Activated CD4-positive, alpha-beta memory T cell treated with anti-CD3 and anti-CD28 coated beads, Interleukin-2, amount 10 ng/mL, durations not matched to agents 7 days and 5 days (primary cell): ENCODE data around the gene LPCAT1. TPM values are rescaled to one million over a fixed set of nuclear protein-coding genes. Genes with fewer than 3 reads are reported as not detected.
"Not testable (repeated sequence)": the region's sequence is repeated elsewhere in the genome, so short reads cannot be mapped to it uniquely, and the experiment has no call there.

Experiments
- CTCF ChIA-PET: fragments of 350-600 bp; sonication (Branson Sonifier 250); formaldehyde crosslinking; loops from one replicate; lab custom pipeline; 2021; ENCODE audit warnings: antibody characterized with exemption, inconsistent platforms; lab: Charles Lee
- POLR2A ChIA-PET: fragments of 350-600 bp; sonication (Branson Sonifier 250); formaldehyde crosslinking; loops from one replicate; lab custom pipeline; 2021; ENCODE audit warnings: antibody characterized with exemption; lab: Charles Lee
- DNase-seq: peaks from one replicate; pipeline ENCODE4 v3.0.0-alpha.2; 2020
- H3K27ac Mint-ChIP-seq: one replicate; pipeline ENCODE4 v1.8.0; 2021; ENCODE audit warnings: mild to moderate bottlenecking, mixed read lengths
- H3K27me3 Mint-ChIP-seq: one replicate; pipeline ENCODE4 v1.8.0; 2021; ENCODE audit warnings: mixed read lengths
- H3K36me3 Mint-ChIP-seq: one replicate; pipeline ENCODE4 v1.8.0; 2021; ENCODE audit warnings: low read depth, mixed read lengths
- H3K4me1 Mint-ChIP-seq: one replicate; pipeline ENCODE4 v1.8.0; 2021; ENCODE audit warnings: mixed read lengths
- H3K4me3 Mint-ChIP-seq: one replicate; pipeline ENCODE4 v1.8.0; 2021; ENCODE audit warnings: mild to moderate bottlenecking, mixed read lengths
- H3K9me3 Mint-ChIP-seq: one replicate; pipeline ENCODE4 v1.8.0; 2021; ENCODE audit warnings: mixed read lengths
- total RNA-seq, 2 experiments: library from RNA; stranded (reverse); gene quantifications; one replicate each; pipeline ENCODE4 v1.2.3, GENCODE V29; 2021

Gene LPCAT1
- total RNA-seq, 2 experiments from 2014 or later, result 68.7 to 71.4 TPM

DNA sequence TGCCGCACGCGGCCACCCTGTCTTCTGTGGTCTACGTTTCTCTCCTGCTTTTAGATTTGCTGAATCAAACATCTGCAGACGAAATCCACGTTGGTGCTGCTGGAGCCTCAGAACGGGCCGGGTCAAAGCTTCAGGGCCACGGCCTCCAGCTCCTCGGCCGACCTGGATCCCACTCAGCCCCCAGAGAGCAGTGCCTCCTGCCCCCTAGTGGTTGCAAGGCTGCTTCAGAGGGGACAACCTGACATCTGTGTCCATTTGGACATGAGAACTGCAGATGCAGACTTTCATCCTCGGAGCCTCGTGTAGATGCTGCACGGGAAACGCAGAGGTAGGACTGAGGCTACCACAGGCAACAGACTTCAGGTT is 55.5 kb downstream of the LPCAT1 start:
- H3K9me3 Mint-ChIP-seq, result peaks cover 16% of the 10 kb centered on the region
- H3K4me3 Mint-ChIP-seq, result no peak overlapping the region
- ChIA-PET CTCF (no interaction called here), POLR2A (interaction anchor here (1.4 kb wide), 1 partner anchor 14 kb away, joined by 4 read pairs; no protein-coding TSS in a partner anchor)
- peaks cover 54% of the 10 kb centered on the region for H3K36me3 Mint-ChIP-seq
- no peak for DNase-seq
- H3K4me1 Mint-ChIP-seq, result no peaks in the 10 kb centered on the region
- H3K27ac Mint-ChIP-seq, result no peak overlapping the region
- H3K27me3 Mint-ChIP-seq, result no peaks in the 10 kb centered on the region

DNA sequence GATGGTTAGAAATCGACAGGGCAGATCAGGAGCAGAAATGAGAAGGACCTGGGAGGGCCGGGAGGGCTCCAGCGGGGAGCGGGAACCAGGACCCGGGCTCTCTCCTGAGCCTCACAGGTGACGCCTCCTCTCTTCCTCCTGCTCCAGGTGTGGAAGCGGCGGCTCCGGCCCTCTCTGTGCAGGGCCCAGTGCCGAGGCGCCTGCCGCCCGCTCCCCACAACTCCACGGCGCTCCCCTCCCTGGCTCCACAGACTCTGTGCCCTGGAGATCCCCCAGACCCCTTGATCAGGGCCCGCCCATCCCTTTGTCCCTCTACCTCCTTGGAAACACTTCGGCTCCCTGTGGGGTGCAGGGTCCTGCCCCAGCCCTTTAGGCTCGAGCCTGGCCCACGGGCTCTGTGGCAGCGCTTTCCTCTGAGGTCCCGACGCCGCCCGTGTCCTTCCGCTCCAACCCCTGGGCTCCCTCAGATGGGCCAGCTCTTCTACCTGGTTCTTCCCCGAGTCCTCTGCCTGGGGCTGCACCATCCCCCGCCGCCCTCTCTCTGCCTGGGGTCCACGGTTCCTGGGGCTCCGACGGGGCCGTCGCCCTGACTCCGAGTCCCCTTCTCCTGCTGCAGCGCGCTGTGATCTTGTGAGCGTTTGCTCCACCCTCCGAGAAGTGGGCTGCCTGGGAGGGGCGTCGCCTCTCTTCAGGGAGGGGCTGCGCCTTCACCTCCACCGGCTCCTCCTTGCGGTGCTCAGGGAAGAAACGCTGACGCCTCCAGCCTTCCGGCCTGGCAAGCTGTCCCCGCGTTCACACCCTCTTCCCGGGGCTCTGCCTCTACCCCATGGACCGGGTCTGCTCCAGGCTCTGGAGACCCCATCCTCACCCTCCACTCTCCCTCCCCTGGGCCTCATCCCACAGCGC is 56.2 kb downstream of the LPCAT1 start:
- no peaks in the 10 kb centered on the region for H3K4me1 Mint-ChIP-seq
- no peak overlapping the region for H3K27ac Mint-ChIP-seq
- H3K36me3 Mint-ChIP-seq, result peaks cover 52% of the 10 kb centered on the region
- POLR2A ChIA-PET, result interaction anchor here (1.4 kb wide), 1 partner anchor 15 kb away, joined by 4 read pairs; no protein-coding TSS in a partner anchor
- DNase-seq, result no peak
- no peaks in the 10 kb centered on the region for H3K27me3 Mint-ChIP-seq
- H3K4me3 Mint-ChIP-seq, result no peak overlapping the region
- CTCF ChIA-PET, result no interaction called here
- H3K9me3 Mint-ChIP-seq, result peaks cover 16% of the 10 kb centered on the region

DNA sequence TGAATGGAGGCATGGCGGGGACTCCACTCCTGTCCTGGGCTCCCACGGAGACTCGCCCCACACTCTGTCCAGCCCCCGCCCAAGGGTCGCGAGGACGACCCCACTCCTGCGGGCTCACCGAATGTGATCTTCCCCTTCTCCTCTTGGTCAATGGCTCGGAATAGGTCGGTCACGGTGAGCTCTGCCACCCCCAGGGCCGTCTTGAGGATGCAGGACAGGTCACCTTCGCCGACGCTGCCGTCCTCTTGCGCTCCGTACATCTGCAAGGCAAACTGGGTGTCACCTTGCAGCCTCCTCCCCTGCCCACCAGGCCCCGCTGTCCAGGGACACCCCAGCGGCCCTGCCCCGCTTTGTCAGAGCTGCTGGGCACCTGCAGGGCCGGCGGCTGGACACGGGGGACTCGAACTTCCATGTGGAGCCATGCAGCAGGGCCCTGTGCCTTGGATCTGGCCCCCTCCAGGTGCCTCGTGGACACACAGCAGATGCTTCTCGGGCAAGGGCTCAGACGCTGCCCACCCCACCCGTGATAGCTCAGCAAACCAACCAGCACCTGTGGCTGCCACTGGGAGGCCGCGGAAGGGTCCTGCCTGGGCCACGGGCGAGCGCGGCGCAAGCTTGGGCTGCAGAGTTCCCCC is 57.0 kb downstream of the LPCAT1 start:
- H3K27ac Mint-ChIP-seq, result no peak overlapping the region
- ChIA-PET CTCF (no interaction called here), POLR2A (no interaction called here)
- H3K27me3 Mint-ChIP-seq, result no peaks in the 10 kb centered on the region
- peaks cover 60% of the 10 kb centered on the region for H3K36me3 Mint-ChIP-seq
- no peak overlapping the region for H3K4me3 Mint-ChIP-seq
- peaks cover 16% of the 10 kb centered on the region for H3K9me3 Mint-ChIP-seq
- no peak for DNase-seq
- no peaks in the 10 kb centered on the region for H3K4me1 Mint-ChIP-seq

DNA sequence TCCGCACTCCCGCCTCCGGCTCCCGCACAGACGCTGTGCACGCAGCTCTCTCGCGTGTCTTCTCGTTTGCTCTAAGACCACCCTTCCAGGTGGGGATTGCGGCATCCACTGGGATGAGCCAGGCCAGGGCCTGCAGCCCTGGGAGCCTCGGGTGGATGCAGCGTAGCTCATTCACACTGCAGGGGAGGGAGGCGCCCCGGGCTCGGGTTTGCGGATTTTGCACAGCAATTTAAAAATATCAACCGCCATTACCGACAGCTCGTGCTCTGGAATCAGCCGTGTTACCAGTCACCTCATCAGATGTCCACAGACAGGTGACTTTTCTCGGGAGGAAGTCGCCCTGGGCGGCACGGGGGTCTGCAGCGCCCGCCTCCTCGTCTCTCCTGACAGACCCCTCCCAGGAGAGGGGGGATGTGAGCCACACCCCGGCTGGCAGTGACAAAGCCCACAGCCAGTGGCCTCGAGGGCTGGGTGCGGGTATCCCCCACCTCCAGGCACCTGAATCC is 57.7 kb downstream of the LPCAT1 start:
- Mint-ChIP-seq H3K4me3 (no peak overlapping the region), H3K27ac (no peak overlapping the region), H3K27me3 (no peaks in the 10 kb centered on the region), H3K4me1 (no peaks in the 10 kb centered on the region), H3K9me3 (peaks cover 16% of the 10 kb centered on the region), H3K36me3 (peaks cover 67% of the 10 kb centered on the region)
- no peak for DNase-seq
- ChIA-PET CTCF (no interaction called here), POLR2A (no interaction called here)

DNA sequence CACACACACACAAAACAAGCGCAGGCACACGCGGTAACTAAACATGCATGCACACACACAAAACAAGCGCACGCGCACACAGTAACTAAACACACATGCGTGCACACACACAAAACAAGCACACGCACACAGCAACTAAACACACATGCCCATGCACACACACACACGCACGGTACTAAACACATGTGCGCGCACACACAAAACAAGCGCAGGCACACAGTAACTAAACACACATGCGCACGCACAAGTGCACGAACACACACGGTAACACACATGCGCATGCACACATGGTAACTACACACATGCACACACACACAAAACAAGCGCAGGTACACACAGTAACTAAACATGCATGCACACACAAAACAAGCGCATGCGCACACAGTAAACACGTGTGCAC is 58.6 kb downstream of the LPCAT1 start:
- no peaks in the 10 kb centered on the region for H3K27me3 Mint-ChIP-seq
- no peaks in the 10 kb centered on the region for H3K4me1 Mint-ChIP-seq
- CTCF ChIA-PET, result no interaction called here
- DNase-seq, result no peak
- no peak overlapping the region for H3K27ac Mint-ChIP-seq
- POLR2A ChIA-PET, result no interaction called here
- H3K9me3 Mint-ChIP-seq, result peaks cover 16% of the 10 kb centered on the region
- no peak overlapping the region for H3K4me3 Mint-ChIP-seq
- peaks cover 74% of the 10 kb centered on the region for H3K36me3 Mint-ChIP-seq

DNA sequence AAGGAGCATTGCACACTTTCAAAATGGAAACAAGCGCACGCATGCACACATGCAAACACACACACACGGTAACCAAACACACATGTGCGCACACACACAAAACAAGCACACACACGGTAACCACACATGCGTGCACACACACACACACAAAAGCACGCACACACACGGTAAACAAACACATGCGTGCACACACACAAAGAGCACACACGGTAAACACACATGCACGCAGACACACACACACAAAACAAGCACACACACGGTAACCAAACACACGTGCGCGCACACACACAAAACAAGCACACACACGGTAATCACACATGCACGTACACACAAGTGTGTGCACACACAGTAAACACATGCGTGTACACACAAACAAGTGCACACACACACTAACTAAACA is 59.2 kb downstream of the LPCAT1 start:
- POLR2A ChIA-PET, result no interaction called here
- DNase-seq, result no peak
- no peak overlapping the region for H3K4me3 Mint-ChIP-seq
- H3K27ac Mint-ChIP-seq, result no peak overlapping the region
- H3K9me3 Mint-ChIP-seq, result peaks cover 16% of the 10 kb centered on the region
- no peaks in the 10 kb centered on the region for H3K27me3 Mint-ChIP-seq
- no peaks in the 10 kb centered on the region for H3K4me1 Mint-ChIP-seq
- CTCF ChIA-PET, result no interaction called here
- peaks cover 79% of the 10 kb centered on the region for H3K36me3 Mint-ChIP-seq

GRCh38 chr5:1464096-1464446 is 59.7 kb downstream of the LPCAT1 start:
- no peak overlapping the region for H3K4me3 Mint-ChIP-seq
- H3K4me1 Mint-ChIP-seq, result no peaks in the 10 kb centered on the region
- no peak overlapping the region for H3K27ac Mint-ChIP-seq
- POLR2A ChIA-PET, result interaction anchor here (0.6 kb wide), 1 partner anchor 179 kb away, joined by 4 read pairs; no protein-coding TSS in a partner anchor
- H3K36me3 Mint-ChIP-seq, result peaks cover 79% of the 10 kb centered on the region
- no peaks in the 10 kb centered on the region for H3K27me3 Mint-ChIP-seq
- CTCF ChIA-PET, result no interaction called here
- DNase-seq, result no peak
- peaks cover 16% of the 10 kb centered on the region for H3K9me3 Mint-ChIP-seq

- Mint-ChIP-seq H3K36me3 (peaks cover 78% of the 10 kb centered on the region), H3K27ac (no peak overlapping the region), H3K4me1 (no peaks in the 10 kb centered on the region), H3K4me3 (no peak overlapping the region), H3K27me3 (no peaks in the 10 kb centered on the region), H3K9me3 (peaks cover 16% of the 10 kb centered on the region)
- CTCF ChIA-PET, result no interaction called here
- no peak for DNase-seq
- POLR2A ChIA-PET, result interaction anchor here (0.6 kb wide), 1 partner anchor 180 kb away, joined by 4 read pairs; no protein-coding TSS in a partner anchor
Observed at GRCh38 chr5:1463326-1464095, 60.2 kb downstream of the LPCAT1 start.

GRCh38 chr5:1462358-1462757 is 61.4 kb downstream of the LPCAT1 start:
- no peaks in the 10 kb centered on the region for H3K27me3 Mint-ChIP-seq
- H3K4me3 Mint-ChIP-seq, result no peak overlapping the region
- ChIA-PET POLR2A (no interaction called here), CTCF (no interaction called here)
- H3K9me3 Mint-ChIP-seq, result peaks cover 23% of the 10 kb centered on the region
- no peak overlapping the region for H3K27ac Mint-ChIP-seq
- no peak for DNase-seq
- H3K4me1 Mint-ChIP-seq, result no peaks in the 10 kb centered on the region
- peaks cover 72% of the 10 kb centered on the region for H3K36me3 Mint-ChIP-seq

GRCh38 chr5:1461396-1461795 is 62.4 kb downstream of the LPCAT1 start:
- Mint-ChIP-seq H3K4me1 (no peaks in the 10 kb centered on the region), H3K36me3 (peaks cover 71% of the 10 kb centered on the region), H3K27ac (no peak overlapping the region), H3K4me3 (no peak overlapping the region), H3K27me3 (no peaks in the 10 kb centered on the region), H3K9me3 (peaks cover 32% of the 10 kb centered on the region)
- ChIA-PET CTCF (no interaction called here), POLR2A (no interaction called here)
- DNase-seq, result no peak

GRCh38 chr5:1460054-1460682 is 63.6 kb downstream of the LPCAT1 start:
- peaks cover 31% of the 10 kb centered on the region for H3K9me3 Mint-ChIP-seq
- POLR2A ChIA-PET, result no interaction called here
- no peak overlapping the region for H3K4me3 Mint-ChIP-seq
- DNase-seq, result no peak
- peaks cover 59% of the 10 kb centered on the region for H3K36me3 Mint-ChIP-seq
- CTCF ChIA-PET, result no interaction called here
- H3K27me3 Mint-ChIP-seq, result no peaks in the 10 kb centered on the region
- H3K27ac Mint-ChIP-seq, result no peak overlapping the region
- no peaks in the 10 kb centered on the region for H3K4me1 Mint-ChIP-seq

GRCh38 chr5:1459435-1459834 is 64.3 kb downstream of the LPCAT1 start:
- Mint-ChIP-seq H3K9me3 (peaks cover 31% of the 10 kb centered on the region), H3K36me3 (peaks cover 52% of the 10 kb centered on the region)
- H3K4me1 Mint-ChIP-seq, H3K27me3 Mint-ChIP-seq, CTCF ChIA-PET, POLR2A ChIA-PET, H3K4me3 Mint-ChIP-seq, H3K27ac Mint-ChIP-seq, DNase-seq: not testable (repeated sequence)
